H4 (cell line): ENCODE results near the gene BCCIP. TPM values are rescaled to one million over a fixed set of nuclear protein-coding genes. Genes with fewer than 3 reads are reported as not detected.

Source experiments
- DNase-seq: peaks from one replicate; pipeline ENCODE4 v3.0.0-alpha.2; 2015; ENCODE audit warnings: low spot score
- total RNA-seq: library from RNA; depleted of rRNA; stranded (reverse); fragments of >200 nt; shearing (Covaris generic); gene quantifications from 2 replicates; pipeline ENCODE4 v1.2.3, GENCODE V29; 2014; rRNA removed

The BCCIP gene
- total RNA-seq = 85.1 and 94.4 TPM in 2 replicates

DNA sequence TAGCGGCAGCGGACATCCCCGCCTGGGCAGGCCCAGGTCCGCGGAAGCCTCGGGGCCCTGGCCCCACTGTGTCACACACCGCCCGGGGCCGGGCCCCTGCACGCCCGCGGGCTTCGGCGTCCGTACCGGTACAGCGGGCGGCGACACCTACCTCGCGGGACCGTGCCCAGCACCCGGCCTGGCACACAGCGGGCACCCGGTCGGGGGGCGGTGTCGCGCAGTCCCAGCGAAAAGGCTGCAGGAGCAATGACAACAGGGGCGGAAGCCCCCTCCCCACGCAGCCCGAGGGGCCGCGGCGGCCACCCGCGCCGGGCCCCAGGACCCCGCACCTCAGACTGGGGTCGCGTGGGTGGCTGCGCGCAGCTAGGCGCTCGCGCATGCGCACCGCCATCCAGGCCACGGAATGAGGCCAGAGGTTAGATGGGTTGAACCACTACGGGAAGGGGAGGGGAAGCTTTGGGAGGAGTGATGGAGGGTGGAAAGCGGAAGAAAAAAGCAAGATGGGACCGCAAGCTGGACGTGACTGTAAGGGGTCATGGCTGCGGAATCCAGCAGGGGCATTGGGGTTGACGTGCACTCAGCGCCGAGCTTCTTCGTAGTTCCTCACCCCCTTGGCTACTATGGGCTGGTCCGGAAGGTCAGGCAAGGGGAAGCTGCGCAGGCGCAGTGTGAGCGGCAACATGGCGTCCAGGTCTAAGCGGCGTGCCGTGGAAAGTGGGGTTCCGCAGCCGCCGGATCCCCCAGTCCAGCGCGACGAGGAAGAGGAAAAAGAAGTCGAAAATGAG is at the start of gene BCCIP, which contains the start of gene UROS:
Gene BCCIP (plus strand): TSS at position 669 of the 785 bp plus-strand sequence. CDS start 12 bp downstream, at position 681.
Gene UROS (minus strand): TSS at position 381 of the 785 bp plus-strand sequence. CDS start 6,759 bp downstream, outside the sequence.
- DNase-seq = peak; percentile 88

DNA sequence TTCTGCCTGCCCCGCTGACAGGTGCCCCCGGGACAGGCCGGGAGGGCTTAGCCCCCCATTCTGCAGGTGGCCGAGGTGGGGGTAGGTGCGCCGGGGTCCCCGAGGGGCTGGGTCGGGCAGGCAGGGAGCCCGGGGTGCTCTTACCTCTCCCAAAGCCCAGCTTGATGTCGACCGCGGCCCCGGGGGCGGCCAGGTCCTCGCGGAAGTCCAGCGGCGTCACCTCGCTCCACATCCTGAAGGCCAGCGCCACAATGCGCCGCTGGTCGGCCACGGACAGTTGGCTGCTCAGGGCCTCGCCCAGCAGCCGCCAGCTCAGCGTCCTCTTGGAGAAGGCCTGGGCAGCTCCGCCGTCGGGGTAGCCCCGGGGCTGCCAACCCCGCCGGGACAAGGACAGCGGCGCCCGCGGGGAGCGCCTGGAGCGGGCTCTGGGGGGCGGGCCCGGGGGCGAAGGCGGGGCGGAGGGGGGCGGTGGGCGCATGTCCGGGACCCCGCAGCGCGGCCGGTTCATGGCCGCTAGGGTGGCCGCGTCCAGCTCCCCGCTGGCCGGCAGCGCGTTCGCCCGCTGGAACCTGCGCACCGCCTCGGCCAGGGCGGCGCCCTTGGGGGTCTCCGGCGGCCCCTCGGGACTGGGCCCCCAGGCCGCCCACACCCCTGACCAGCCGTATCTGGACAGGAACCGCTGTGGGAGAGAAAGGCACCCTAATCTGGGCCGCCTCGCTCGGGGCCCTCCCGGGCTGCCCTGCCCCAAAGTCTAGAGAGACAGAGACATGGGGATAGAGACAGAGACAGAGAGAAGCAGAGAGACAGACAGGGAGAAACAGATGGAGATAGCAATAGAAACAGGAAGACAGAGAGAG is 49.4 kb upstream of the BCCIP start:
- DNase-seq = no peak

DNA sequence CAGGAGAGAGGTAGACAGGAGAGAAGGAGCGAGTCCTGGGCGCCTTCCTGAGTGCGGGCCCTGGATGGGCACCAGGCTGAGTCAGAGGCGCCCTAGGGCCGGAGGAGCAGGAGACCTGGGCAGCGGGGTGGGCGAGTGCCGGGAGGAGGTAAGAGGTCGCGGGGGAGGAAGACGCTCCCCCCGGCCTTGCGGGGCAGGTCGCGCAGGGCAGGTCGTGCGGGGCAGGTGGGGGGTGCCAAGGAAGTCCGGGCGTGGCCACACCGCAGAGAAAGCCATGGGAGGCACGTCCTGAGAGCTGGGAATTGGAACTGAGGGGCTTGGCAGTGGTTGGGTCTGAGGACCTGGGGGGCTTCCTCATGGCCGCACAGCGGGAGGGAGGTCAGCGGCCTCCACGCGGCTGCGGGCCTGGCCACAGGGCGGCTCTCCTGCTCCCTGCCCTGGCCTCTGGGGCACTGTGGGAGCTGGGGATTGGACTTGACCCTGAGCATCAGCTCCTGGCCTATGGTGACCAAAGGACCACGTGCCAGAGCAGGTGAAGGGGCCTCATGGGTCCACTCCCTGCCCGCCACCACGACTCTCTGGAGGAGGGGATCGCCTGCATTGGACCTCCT is 48.7 kb upstream of the BCCIP start:
- DNase-seq = no peak

DNA sequence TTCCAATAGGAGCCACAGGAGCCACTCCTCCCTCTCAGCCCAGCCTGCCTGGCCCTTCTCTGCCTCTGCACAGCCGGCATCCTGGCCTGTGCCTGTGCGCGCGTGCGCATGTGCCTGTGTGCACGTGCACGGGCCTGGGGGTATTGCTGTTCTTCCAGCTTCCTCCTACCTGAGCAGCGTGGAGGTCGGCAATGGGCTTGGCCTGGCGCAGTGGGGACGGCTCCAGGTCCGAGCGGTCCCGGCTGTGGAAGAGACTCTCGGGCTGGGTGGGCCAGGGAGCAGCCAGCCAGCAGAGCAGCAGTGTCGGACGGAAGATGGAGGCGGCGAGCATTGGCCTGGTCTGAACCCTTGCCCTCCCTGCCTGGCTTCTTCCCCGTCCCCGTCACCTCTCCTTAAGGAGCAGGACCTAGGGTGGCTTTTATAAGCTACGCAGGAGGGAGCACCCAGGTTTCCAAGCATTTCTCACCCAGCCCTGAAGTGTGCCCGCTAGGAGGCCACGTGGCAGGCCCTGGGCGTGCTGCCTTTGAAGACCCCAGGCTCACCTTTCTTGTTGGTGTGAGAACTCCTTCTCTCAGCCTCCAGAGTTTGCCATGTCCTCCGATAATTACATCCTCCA is 47.7 kb upstream of the BCCIP start, which contains the start of gene MMP21:
Gene MMP21 (minus strand): TSS at position 331 of the 616 bp plus-strand sequence. CDS start 0 bp downstream, at position 331.
- no peak for DNase-seq

DNA sequence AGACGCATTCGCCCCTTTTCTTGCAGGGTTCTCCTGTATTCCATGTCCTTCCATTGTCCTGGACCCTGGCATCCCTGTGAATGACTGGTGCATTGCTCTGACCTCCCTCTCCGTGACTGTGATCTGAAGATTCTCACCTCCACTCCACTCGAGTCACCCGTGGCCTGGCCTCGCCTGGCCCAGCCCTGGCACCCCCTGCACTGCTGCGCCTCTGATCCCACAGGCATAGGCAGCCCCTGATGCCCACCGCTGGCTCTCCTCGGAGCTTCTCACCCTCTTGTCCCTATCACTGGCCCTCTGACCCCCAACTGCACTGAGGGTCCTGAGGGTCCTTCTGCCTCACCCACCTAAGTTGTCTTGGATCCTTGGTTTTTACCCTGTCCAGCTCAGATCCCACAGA is 45.5 kb upstream of the BCCIP start:
- no peak for DNase-seq

DNA sequence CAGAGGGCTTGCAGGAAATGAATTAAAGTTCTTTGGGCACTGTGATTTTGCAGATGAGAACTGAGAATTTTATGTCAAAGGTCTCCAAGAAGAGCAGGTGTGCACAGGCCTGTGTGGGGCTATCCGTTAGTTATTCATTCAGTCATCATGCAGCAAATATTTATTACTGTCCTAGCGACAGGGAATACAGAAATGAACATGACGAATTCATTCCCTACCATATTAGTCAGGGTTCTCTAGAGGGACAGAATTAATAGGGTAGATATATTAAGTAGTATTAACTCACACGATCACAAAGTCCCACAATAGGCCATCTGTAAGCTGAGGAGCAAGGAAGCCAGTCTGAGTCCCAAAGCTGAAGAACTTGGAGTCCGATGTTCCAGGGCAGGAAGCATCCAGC is 44.8 kb upstream of the BCCIP start:
- DNase-seq = no peak

DNA sequence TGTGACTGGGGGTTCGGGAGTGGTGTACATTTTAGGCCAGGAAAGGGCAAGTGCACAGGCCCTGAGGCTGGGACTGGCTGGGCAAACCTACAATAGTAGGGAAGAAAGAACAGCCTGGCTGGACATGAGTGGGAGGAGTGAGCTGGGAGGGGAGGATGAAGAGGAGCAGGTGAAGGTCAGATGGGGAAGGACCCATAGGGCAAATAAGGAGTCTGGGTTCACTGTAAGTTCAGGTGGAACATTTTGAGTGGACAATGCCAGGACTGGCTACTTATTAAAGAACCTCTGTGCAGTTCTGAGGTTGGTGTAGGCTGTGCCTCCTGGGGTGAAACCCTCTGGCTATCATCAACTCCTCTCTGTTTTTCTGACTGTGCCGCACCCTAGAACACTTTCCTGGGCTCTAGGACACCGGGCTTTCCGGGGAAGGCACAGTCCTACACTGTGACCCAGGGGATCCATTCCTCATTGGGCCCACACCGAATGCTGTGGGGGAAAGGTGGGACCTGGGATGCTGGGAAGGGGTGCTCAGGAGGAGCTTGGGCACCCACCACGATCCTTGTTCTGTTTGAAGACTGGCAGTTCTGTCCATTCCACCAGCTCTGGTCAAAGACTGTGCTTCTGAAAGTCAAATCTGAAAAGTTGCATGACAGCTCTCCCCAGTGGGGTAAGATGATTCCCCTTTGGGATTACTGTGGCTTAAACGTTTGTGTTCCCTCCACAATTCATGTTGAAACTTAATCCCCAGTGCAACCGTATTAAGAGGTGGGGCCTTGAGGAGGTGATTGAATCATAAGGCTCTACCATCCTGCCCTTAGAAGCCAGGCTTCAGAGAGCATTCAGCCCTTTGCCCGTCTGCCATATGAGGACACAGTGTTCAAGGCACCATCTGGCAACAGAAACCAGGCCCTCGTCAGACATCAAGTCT is 43.7 kb upstream of the BCCIP start:
- no peak for DNase-seq

DNA sequence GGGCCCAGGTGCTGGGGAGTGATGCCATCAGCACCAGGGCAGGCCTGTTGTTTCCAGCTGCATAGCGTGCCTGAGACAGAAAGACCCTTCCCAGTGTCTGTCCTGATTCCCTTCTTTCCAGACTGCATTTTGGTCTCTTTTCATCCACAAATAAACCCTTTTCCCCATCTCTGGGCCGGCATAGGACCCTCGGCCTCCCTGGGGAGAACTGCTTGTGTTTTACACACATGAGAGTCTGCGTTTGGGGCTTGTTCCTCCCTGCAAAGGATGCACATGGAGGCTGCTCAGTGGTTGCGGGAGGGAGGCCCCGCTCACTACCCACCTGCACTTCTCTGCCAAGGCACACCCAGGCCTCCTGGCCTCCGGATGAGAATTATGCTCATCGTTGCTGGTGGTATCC is 42.0 kb upstream of the BCCIP start:
- no peak for DNase-seq

DNA sequence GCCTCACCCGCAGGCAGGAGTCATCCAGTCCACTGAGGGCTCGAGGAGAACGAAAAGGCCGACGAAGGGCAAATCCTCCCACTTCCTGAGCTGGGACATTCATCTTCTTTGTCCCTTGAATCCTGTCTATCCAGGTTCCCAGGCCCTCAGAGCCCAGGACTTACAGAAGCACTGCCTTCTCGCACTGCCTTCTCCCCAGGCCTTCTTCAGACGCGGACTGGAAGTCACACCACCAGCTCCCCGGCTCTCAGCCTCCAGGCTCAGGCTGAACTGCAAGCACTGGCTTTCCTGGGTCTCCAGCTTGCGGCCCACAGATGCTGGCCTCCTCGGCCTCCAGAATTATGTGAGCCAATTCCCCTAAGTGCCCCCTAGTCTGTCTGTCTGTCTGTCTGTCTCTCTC is 41.3 kb upstream of the BCCIP start:
- no peak for DNase-seq

DNA sequence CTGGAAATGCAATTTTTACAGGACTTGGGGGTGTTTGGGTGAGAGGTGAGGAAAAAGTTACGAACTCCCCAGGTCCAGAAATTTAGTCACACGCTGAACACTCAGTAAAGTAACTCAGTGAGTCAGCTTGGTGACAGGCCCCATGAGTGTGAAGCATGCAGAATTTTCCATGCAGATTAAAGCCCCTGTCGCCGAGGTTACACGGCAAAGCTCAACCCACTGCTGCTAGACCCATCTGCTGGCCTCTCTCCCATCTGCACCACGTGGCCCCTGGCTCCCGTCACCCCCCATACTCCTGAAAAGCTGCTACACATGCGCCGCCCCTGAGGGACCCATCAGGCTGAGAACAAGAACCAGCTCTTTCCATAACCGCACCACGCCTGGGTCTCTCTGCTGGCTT is 40.7 kb upstream of the BCCIP start:
- DNase-seq = no peak

DNA sequence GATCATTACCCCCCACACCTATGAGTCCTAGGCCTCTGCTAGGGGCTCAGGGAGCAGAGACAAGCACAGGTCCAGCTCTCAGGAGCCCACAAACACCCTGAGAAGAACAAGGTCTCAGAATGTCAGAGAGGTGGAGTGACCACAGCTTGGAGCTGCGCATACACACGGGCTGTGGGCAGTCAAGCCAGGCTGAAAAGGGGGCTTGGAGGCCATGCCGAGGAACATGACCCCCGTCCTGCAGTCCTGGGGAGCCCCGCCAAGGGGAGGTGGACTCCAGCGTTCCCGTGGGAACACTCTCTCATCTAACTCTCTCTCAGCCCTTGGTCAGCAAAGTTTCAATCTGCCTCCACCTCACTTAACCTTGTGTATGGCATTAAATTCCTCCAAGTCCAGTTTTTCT is 39.9 kb upstream of the BCCIP start:
- no peak for DNase-seq

DNA sequence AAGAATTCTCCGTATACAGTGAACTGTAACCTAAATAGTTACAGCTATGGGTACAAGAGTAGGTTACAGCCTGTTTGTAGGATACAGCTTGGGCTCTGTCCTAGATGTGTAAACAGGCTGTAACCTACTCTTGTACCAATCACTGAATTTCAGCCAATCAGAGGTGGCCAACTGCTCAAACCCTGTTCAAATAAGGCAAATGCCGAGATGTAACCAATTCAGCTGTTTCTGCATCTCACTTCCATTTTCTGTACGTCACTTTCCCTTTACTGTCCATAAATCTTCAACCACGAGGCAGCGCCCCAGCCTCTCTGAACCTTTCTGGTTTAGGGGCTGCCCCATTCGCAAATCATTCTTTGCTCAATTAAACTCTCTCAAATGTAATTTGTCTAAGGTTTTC is 39.4 kb upstream of the BCCIP start:
- DNase-seq = no peak

DNA sequence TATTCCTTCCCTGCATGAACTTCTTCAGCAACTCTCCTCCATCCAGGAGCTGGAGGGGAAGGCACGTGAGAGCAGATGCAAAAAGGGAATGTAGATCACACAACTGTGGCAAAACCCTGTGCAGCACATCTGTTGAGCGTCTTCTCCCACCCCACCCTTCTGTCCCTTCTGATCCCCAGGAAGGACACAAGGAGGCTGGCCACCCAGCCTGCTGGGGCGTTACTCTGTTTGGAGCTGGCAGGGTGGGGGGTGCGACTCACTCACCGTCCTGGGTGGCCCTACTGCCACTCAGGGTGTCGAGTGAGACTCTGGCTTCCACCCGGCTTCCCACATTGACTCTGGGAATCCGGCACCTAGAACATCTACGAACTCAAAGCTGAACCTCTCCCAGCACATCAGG is 37.6 kb upstream of the BCCIP start:
- DNase-seq = no peak

DNA sequence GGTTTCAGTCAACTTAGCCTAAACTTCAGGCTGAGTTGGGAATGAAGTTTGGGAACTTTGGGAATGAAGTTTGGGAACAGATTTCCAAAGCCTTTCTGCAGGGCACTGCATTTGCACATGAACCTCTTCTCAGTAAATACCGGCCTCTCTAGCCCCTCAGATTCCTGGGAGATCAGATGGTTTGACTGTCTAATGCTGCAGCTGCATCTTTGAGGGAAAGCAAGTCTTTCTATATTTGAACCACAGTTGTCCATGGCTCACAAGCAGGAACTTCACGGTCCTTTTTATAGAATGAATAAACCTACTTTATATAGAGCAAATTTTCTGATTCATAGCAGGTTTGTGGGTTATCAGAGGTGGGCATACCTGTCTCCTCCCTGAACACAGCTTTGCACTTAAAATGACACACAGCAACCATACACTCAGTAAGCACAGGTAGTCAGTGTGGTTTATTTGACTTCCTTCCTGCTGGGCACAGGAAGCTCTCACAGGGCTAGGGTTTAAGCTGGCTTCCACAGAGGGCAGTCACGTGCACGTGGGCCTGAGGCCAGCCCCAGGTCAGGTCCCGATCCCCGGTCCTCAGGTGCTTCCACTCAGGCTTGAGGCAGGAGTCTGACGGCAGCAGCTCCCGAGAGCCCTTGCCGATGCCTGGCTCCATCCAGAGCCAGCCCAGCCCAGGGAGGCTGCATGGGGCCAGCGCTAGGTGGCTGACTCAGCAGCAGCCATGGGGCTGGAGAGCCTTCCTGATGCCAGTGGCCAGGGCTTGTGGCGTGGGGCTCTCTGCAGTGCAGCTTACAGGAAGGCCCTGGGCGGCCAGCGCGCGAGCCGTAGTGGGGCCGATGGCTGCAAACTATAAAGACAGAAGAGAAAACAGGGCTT is 35.0 kb upstream of the BCCIP start:
- no peak for DNase-seq

DNA sequence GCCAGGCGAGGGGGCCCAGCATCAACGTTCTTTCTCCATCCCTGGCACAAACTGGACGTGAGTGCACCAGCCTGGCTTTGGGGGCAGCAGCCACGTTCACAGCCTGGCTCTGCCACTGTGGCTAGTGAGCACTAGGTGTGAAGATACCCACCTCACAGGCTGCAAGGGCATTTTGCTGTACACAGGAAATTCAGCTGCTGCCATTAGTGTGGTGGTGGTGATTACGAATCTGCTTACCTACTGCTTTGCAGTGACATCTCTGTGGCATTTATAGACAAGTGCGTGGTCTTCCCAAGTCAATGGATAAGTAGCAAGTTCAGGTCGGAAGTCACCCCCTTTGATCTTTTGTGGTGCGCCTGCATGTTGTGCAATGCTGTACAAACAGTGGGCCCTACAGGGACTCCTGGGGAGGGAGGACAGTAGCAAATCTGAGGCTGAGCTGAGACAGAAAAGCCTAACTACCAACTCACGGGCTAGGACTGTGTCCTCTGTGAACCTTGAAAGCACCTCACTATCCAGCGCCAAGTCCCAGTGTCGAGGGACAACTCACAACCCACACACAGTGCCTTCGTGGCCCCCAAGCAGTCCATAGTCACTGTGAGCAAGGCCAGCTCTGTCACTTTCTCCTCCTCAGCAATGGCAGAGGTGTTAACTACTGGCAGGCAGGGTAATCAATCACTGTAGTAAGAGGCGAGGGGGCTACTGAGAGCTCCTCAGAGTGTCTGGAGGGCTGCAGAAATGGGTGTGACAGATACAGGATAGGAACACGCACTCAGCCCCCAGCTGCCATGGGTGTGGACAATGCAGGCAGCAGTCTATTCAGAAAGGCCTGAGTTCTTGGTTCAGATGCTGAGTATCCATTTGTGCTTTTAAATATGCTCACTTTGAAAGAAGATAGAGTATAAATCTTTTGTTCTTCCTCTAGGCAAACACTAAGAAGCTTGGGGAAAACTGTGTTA is 30.7 kb upstream of the BCCIP start:
- DNase-seq = no peak

DNA sequence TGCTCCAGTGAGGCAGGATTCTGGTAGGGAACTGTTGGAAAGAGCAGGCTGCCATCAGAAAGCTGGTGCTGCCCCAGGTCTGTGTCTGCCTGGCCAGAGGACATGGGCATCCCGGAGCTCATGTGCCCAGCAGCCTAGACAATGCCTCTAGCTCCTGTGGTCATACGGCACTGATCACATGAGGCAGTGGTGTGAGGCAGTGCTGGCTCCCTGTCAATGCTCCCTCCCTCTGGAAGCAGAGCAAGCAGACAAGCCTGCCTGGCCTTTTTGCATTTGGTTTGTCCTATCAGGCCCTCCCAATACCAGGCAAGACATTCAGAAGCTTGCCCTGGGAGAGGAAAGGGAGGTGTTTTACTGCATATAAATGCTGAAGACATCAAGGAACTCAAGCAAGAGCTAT is 28.2 kb upstream of the BCCIP start:
- no peak for DNase-seq

DNA sequence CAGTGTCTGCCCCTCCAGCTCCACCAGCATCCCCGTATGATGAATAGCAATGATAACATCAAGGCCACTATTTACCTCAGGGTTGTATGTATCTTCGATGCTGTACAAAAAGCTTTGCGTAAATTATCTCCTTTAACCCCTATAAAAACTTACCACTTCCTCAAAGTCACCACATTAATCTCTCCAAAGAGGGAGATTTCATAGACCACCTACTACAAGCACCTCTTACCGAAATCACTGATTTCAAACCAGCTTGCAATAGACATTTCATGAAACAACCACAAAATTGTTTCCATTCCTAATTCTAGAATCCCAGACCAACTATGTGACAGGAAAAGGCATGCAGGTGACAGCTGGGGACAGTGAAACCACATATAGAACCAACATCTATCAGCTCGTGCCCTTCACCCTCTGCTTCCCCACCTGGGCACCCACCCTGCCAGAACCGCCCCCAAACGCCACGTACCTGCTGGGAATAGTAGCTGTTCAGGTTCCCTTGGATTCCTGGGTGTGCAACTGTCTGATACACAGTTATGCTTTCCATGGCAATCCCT is 27.6 kb upstream of the BCCIP start:
- no peak for DNase-seq

DNA sequence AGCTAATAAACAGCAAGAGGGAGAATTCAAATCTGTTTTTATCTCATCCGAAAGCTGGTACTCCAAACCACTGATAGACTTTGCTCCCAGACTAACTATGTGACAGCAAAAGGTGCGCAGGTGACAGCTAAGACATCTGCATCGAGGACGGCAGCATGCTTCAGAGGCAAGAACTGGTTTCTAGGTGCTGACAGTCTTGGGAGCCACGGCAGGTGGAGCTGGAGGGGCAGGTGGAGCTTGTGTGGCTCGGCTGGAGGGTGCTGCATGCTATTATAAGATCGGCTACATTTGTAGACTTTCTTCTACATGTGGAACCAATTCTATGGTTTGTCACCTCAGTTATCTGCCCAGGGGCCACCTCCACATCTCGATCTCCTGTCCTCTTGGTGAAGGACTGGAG is 25.9 kb upstream of the BCCIP start:
- no peak for DNase-seq
